SJSA1 (cell line): ENCODE measurements around the gene BATF. TPM values are rescaled to one million over a fixed set of nuclear protein-coding genes. Genes with fewer than 3 reads are reported as not detected.

Experiments
- DNase-seq, 2 experiments: peaks; one replicate each; pipeline ENCODE4 v3.0.0-alpha.2; 2015 to 2020; ENCODE audit warnings: low spot score in 2 of 2, low read depth in 1 of 2
- H3K27ac ChIP-seq: fragments of 250-450 bp; sonication (Bioruptor Pico); 2 replicates; pipeline ENCODE4 v1.5.1; 2020; ENCODE audit warnings: mild to moderate bottlenecking, moderate library complexity
- H3K27me3 ChIP-seq: fragments of 250-450 bp; sonication (Bioruptor Pico); replicated peaks from 2 replicates; pipeline ENCODE4 v1.5.1; 2020; ENCODE audit warnings: mild to moderate bottlenecking, moderate library complexity
- H3K36me3 ChIP-seq: fragments of 250-450 bp; sonication (Bioruptor Pico); 2 replicates; pipeline ENCODE4 v1.5.1; 2020; ENCODE audit warnings: mild to moderate bottlenecking
- H3K4me1 ChIP-seq: fragments of 250-450 bp; sonication (Bioruptor Pico); replicated peaks from 2 replicates; pipeline ENCODE4 v1.6.1; 2021; ENCODE audit warnings: mild to moderate bottlenecking
- H3K4me3 ChIP-seq: fragments of 250-450 bp; sonication (Bioruptor Pico); 2 replicates; pipeline ENCODE4 v1.5.1; 2020; ENCODE audit warnings: mild to moderate bottlenecking
- H3K9me3 ChIP-seq: fragments of 250-450 bp; sonication (Bioruptor Pico); replicated peaks from 2 replicates; pipeline ENCODE4 v1.5.1; 2020; ENCODE audit warnings: mild to moderate bottlenecking
- total RNA-seq: library from RNA; depleted of rRNA; stranded (reverse); fragments of >200 nt; shearing (Covaris generic); gene quantifications from 2 replicates; pipeline ENCODE4 v1.2.3, GENCODE V29; 2014; rRNA removed

BATF gene
- total RNA-seq, 1 experiment from 2014 or later, result not detected

GRCh38 chr14:75591987-75592575 is 69.8 kb downstream of the BATF start:
- no peak overlapping the region for H3K4me3 ChIP-seq
- H3K9me3 ChIP-seq, result no peaks in the 10 kb centered on the region; the same call in 1 of the 2 replicates
- H3K4me1 ChIP-seq, result no peaks in the 10 kb centered on the region
- no peak for DNase-seq
- no peaks in the 10 kb centered on the region for H3K36me3 ChIP-seq
- H3K27me3 ChIP-seq, result no peaks in the 10 kb centered on the region
- H3K27ac ChIP-seq, result no peak overlapping the region

- no peak for DNase-seq
- H3K9me3 ChIP-seq, result no peaks in the 10 kb centered on the region; the same call in 1 of the 2 replicates
- H3K27ac ChIP-seq, result no peak overlapping the region
- no peak overlapping the region for H3K4me3 ChIP-seq
- H3K4me1 ChIP-seq, result no peaks in the 10 kb centered on the region
- no peaks in the 10 kb centered on the region for H3K27me3 ChIP-seq
- H3K36me3 ChIP-seq, result no peaks in the 10 kb centered on the region
Measured at GRCh38 chr14:75595226-75595625, 73.0 kb downstream of the BATF start.

Other genes starting within 250 kb of the BATF start
- 6.6 and 7.9 TPM in 2 replicates for gene FOS, start 243.6 kb upstream of the BATF start, total RNA-seq
- gene JDP2, start 94.4 kb upstream of the BATF start, total RNA-seq, result 73.9 and 98.3 TPM in 2 replicates
- gene FLVCR2, start 56.2 kb downstream of the BATF start, total RNA-seq, result 0.09 and 0.39 TPM in 2 replicates
- 4.5 and 5.9 TPM in 2 replicates for gene ERG28, start 138.4 kb downstream of the BATF start, total RNA-seq
- 15.3 and 16.3 TPM in 2 replicates for gene TTLL5, start 138.8 kb downstream of the BATF start, total RNA-seq